Stimulated activated CD8-positive, alpha-beta memory T cell treated with anti-CD3 and anti-CD28 coated beads, Interleukin-15, amount 100 ng/mL, for 4 hours (primary cell): ENCODE data around the gene TWF2.

Experiments
- DNase-seq, 2 donors: peaks; one replicate each; pipeline ENCODE4 v3.0.0-alpha.2; 2020; ENCODE audit warnings: low read depth in 2 of 2

Gene TWF2

GRCh38 chr3:52182196-52182595, 56.8 kb downstream of the TWF2 start:
- DNase-seq = no peak

GRCh38 chr3:52181543-52181942, 57.4 kb downstream of the TWF2 start:
- DNase-seq = no peak
